Neutrophil (primary cell): ENCODE results near the gene PAQR7.

Source experiments
- H3K27ac ChIP-seq: fragments of 200-600 bp; sonication (generic); 2 replicates; pipeline ENCODE4 v1.5.1; 2016; ENCODE audit warnings: mild to moderate bottlenecking, moderate library complexity
- H3K27me3 ChIP-seq: fragments of 200-600 bp; sonication (generic); 2 replicates; pipeline ENCODE4 v1.6.0; 2016; ENCODE audit warnings: mild to moderate bottlenecking
- H3K36me3 ChIP-seq: fragments of 200-600 bp; sonication (generic); 2 replicates; pipeline ENCODE4 v1.5.1; 2017
- H3K4me1 ChIP-seq, 2 experiments: fragments of 200-600 bp in 1 of 2; sonication (generic) in 1 of 2; 1 replicate in 1 of 2; 2 replicates in 1 of 2; pipeline versions ENCODE4 v1.5.1 to v1.6.1; 2013 to 2016; ENCODE audit warnings: low read depth in 1 of 2, low read length in 1 of 2, mild to moderate bottlenecking in 1 of 2, moderate library complexity in 1 of 2; ENCODE audit not compliant: control insufficient read depth in 1 of 2, insufficient read depth in 1 of 2
- H3K4me3 ChIP-seq, 2 experiments: fragments of 200-600 bp in 1 of 2; sonication (generic) in 1 of 2; 1 replicate in 1 of 2; 2 replicates in 1 of 2; pipeline ENCODE4 v1.5.1; 2013 to 2016; ENCODE audit warnings: low read depth in 1 of 2, low read length in 1 of 2, mild to moderate bottlenecking in 1 of 2, moderate library complexity in 1 of 2
- H3K9me3 ChIP-seq: fragments of 200-600 bp; sonication (generic); 2 replicates; pipeline ENCODE4 v1.5.1; 2016
- CTCF ChIP-seq: fragments of 200-600 bp; sonication (generic); IDR thresholded peaks from 2 replicates; pipeline ENCODE4 v1.5.1; 2016; ENCODE audit warnings: antibody characterized with exemption

Gene PAQR7

GRCh38 chr1:25905680-25906643 lies 30.5 kb upstream of the PAQR7 start, which contains the start of gene STMN1:
STMN1 (minus strand) TSS chr1:25906419; CDS start chr1:25904676, 1,743 bp downstream.
- peak within 1 kb of the TSS; percentile 57 for H3K27ac ChIP-seq
- peaks cover 21 to 25% of the 10 kb centered on the region in 2 experiments for H3K4me1 ChIP-seq
- H3K36me3 ChIP-seq, result no peaks in the 10 kb centered on the region
- H3K4me3 ChIP-seq, result peak within 1 kb of the TSS; percentile 65 to 83
- peaks cover 28% of the 10 kb centered on the region for H3K27me3 ChIP-seq
- H3K9me3 ChIP-seq, result no peaks in the 10 kb centered on the region
- TF ChIP-seq CTCF, result no peak

GRCh38 chr1:25904943-25905679 lies 29.6 kb upstream of the PAQR7 start:
- H3K27ac ChIP-seq, result peak overlapping the region; percentile 57
- H3K36me3 ChIP-seq, result no peaks in the 10 kb centered on the region
- peaks cover 28% of the 10 kb centered on the region for H3K27me3 ChIP-seq
- peak overlapping the region; percentile 65 to 83 for H3K4me3 ChIP-seq
- H3K9me3 ChIP-seq, result no peaks in the 10 kb centered on the region
- peaks cover 21 to 25% of the 10 kb centered on the region in 2 experiments for H3K4me1 ChIP-seq
- no peak for TF ChIP-seq CTCF

GRCh38 chr1:25903986-25904385 lies 28.5 kb upstream of the PAQR7 start:
- peaks cover 21 to 25% of the 10 kb centered on the region in 2 experiments for H3K4me1 ChIP-seq
- no peak overlapping the region for H3K27ac ChIP-seq
- no peak for TF ChIP-seq CTCF
- H3K9me3 ChIP-seq, result no peaks in the 10 kb centered on the region
- peaks cover 10% of the 10 kb centered on the region for H3K36me3 ChIP-seq
- no peak overlapping the region for H3K4me3 ChIP-seq
- peaks cover 28% of the 10 kb centered on the region for H3K27me3 ChIP-seq

- Histone ChIP-seq H3K9me3 (no peaks in the 10 kb centered on the region), H3K36me3 (peaks cover 21% of the 10 kb centered on the region), H3K27ac (no peak overlapping the region), H3K27me3 (peaks cover 20% of the 10 kb centered on the region), H3K4me1 (peaks cover 21 to 25% of the 10 kb centered on the region in 2 experiments), H3K4me3 (no peak overlapping the region)
- TF ChIP-seq CTCF, result no peak
These were observed 27.0 kb upstream of the PAQR7 start for GRCh38 chr1:25902462-25902861.

GRCh38 chr1:25900219-25900618 lies 24.7 kb upstream of the PAQR7 start:
- Histone ChIP-seq H3K36me3 (peaks cover 21% of the 10 kb centered on the region), H3K4me1 (peaks cover 14% of the 10 kb centered on the region in 2 experiments)
- TF ChIP-seq CTCF, result no peak

More at GRCh38 chr1:25900219-25900618, 24.7 kb upstream of the PAQR7 start:
- H3K27me3 ChIP-seq, result no peaks in the 10 kb centered on the region
- H3K27ac ChIP-seq, result no peak overlapping the region
- H3K9me3 ChIP-seq, result no peaks in the 10 kb centered on the region
- no peak overlapping the region for H3K4me3 ChIP-seq
